Body of pancreas (tissue), 4 donors: ENCODE results near the gene PACS1. TPM values are rescaled to one million over a fixed set of nuclear protein-coding genes. Genes with fewer than 3 reads are reported as not detected.
"Not testable (repeated sequence)": the region's sequence is repeated elsewhere in the genome, so short reads cannot be mapped to it uniquely, and the experiment has no call there.

Experiments used
- ATAC-seq: fragments of 150-250 bp; one replicate; pipeline ENCODE4 v1.9.1; 2016
- DNase-seq, 4 donors: peaks; one replicate each; pipeline ENCODE4 v3.0.0-alpha.2; 2019
- H3K27ac ChIP-seq, 4 donors: fragments of 200-600 bp; sonication (generic); 1 replicate in 3 of 4; 2 replicates in 1 of 4; pipeline versions ENCODE4 v1.5.1 to v1.6.1; 2016 to 2019; ENCODE audit warnings: mild to moderate bottlenecking in 1 of 4, mixed read lengths in 1 of 4, moderate library complexity in 1 of 4
- H3K27me3 ChIP-seq, 2 donors: fragments of 200-600 bp; sonication (generic); one replicate each; pipeline ENCODE4 v1.6.0; 2016; ENCODE audit warnings: mild to moderate bottlenecking in 1 of 2
- H3K36me3 ChIP-seq, 2 donors: fragments of 200-600 bp; sonication (generic); replicated peaks in 1 of 2; 2 replicates each; pipeline ENCODE4 v1.5.1; 2016; ENCODE audit warnings: low read depth in 2 of 2; ENCODE audit not compliant: insufficient read depth in 1 of 2
- H3K4me1 ChIP-seq: fragments of 200-600 bp; sonication (generic); one replicate; pipeline ENCODE4 v1.6.0; 2016
- H3K4me3 ChIP-seq, 2 donors: fragments of 200-600 bp; sonication (generic); 1 replicate in 1 of 2; 2 replicates in 1 of 2; pipeline ENCODE4 v1.5.1; 2016 to 2019
- H3K9me3 ChIP-seq, 3 donors: fragments of 200-600 bp; sonication (generic); 1 replicate in 2 of 3; 2 replicates in 1 of 3; pipeline ENCODE4 v1.5.1; 2016
- POLR2A ChIP-seq, 3 donors: fragments of 450-650 bp; IDR thresholded peaks; one replicate each; pipeline ENCODE4 v1.6.1; 2016; ENCODE audit warnings: antibody characterized with exemption in 3 of 3, mild to moderate bottlenecking in 2 of 3
- WGBS, 2 donors: methylation state at CpG; one replicate each; pipeline ENCODE4 v1.1.5; 2017; 5-methylcytosine and 5-hydroxymethylcytosine counted together
- intact Hi-C: fragments of 100-400 bp; cut with DNase I; formaldehyde crosslinking; loops from one replicate; pipeline ENCODE4 v1.15.1; 2023
- total RNA-seq, 2 donors: library from RNA; depleted of rRNA; stranded (reverse); fragments of >200 nt; gene quantifications; one replicate each; pipeline ENCODE4 v1.1.0, GENCODE V29; 2016
- TF ChIP-seq, protein P1 (sequence below), 7 experiments: fragments of 450-650 bp in 4 of 7; fragments of 200-600 bp in 3 of 7; sonication (generic) in 3 of 7; IDR thresholded peaks; one replicate each; pipeline ENCODE4 v1.5.1; 2016 to 2019; ENCODE audit warnings: antibody characterized with exemption in 7 of 7

Gene PACS1
- total RNA-seq, 2 donors from 2014 or later, result 17.5 to 19.7 TPM

DNA sequence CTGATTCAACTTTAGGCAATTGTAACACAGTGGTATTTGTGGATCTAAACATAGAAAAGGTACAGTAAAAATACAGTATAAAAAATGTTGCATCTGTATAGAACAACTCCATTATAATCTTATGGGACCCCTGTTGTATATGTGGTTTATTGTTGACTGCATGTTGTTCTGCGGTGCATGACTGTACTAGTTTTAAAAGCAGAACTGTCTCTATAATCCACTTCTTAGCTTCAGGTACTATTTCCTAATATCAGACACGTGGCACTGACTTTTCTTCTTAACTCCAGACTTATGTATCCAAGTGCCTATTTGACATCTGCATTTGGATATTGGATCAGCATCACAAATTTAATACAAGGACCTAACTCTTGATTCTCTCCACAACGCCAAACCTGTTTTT, 41.1 kb downstream of the PACS1 start:
- ATAC-seq, result no peak
- intact Hi-C loops, result no loop called here
- Histone ChIP-seq H3K4me1 (peaks cover 31% of the 10 kb centered on the region), H3K27me3 (no peaks in the 10 kb centered on the region), H3K36me3 (no peaks in the 10 kb centered on the region), H3K4me3 (no peak overlapping the region), H3K27ac (no peak overlapping the region), H3K9me3 (no peaks in the 10 kb centered on the region)
- DNase-seq, result no peak
- no peak for TF ChIP-seq POLR2A (IDR thresholded peaks at IDR 0.05)
- TF ChIP-seq, protein P1, sequence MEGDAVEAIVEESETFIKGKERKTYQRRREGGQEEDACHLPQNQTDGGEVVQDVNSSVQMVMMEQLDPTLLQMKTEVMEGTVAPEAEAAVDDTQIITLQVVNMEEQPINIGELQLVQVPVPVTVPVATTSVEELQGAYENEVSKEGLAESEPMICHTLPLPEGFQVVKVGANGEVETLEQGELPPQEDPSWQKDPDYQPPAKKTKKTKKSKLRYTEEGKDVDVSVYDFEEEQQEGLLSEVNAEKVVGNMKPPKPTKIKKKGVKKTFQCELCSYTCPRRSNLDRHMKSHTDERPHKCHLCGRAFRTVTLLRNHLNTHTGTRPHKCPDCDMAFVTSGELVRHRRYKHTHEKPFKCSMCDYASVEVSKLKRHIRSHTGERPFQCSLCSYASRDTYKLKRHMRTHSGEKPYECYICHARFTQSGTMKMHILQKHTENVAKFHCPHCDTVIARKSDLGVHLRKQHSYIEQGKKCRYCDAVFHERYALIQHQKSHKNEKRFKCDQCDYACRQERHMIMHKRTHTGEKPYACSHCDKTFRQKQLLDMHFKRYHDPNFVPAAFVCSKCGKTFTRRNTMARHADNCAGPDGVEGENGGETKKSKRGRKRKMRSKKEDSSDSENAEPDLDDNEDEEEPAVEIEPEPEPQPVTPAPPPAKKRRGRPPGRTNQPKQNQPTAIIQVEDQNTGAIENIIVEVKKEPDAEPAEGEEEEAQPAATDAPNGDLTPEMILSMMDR (IDR thresholded peaks at IDR 0.05), result no peak
- 87 to 95% methylated on average over 3 of the region's 3 CpGs for WGBS, 2 donors

DNA sequence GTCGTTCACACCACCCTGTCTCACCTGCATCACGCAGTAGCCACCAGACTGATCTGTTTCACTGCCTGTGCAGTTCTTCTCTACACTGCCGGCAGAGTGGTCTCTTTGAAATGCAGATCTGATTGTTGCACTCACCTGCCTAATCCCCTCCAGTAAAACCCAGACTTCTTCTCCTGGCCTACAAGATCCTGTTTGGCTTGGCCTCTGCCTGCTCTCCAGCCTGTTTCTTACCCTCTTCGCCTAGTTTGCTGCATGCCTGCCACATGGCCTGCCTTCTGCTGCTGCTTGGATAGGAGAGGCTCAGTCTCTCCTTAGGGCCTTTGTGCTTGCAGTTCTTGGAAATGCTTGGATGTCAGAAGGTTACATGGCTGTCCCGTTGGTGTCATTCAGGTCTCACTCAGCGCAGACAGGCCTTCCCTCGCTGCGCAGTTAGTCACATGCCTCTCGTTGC, 42.0 kb downstream of the PACS1 start:
- Histone ChIP-seq H3K4me3 (no peak overlapping the region), H3K4me1 (peaks cover 32% of the 10 kb centered on the region), H3K9me3 (no peaks in the 10 kb centered on the region), H3K27me3 (no peaks in the 10 kb centered on the region), H3K27ac (no peak overlapping the region), H3K36me3 (no peaks in the 10 kb centered on the region)
- intact Hi-C loops, result no loop called here
- TF ChIP-seq, protein P1 (IDR thresholded peaks at IDR 0.05), result no peak
- TF ChIP-seq POLR2A (IDR thresholded peaks at IDR 0.05), result no peak
- ATAC-seq (no peak), DNase-seq (no peak)
- 83 to 92% methylated on average over 9 of the region's 9 CpGs for WGBS, 2 donors

- Histone ChIP-seq H3K4me1 (peaks cover 32% of the 10 kb centered on the region), H3K4me3 (no peak overlapping the region), H3K27ac (peak overlapping the region in 2 of 4 donors; percentile 15 to 38), H3K36me3 (no peaks in the 10 kb centered on the region), H3K27me3 (no peaks in the 10 kb centered on the region), H3K9me3 (no peaks in the 10 kb centered on the region)
- ATAC-seq (peak; percentile 56), DNase-seq (peak in 2 of 4 donors; percentile 16)
- WGBS, 2 donors, result 6 to 10% methylated on average over 3 of the region's 3 CpGs
- intact Hi-C loops, result no loop called here
- no peak for TF ChIP-seq POLR2A (IDR thresholded peaks at IDR 0.05)
- TF ChIP-seq, protein P1 (IDR thresholded peaks at IDR 0.05), result no peak
Measured at GRCh38 chr11:66112601-66113499, 42.8 kb downstream of the PACS1 start.

- H3K36me3 ChIP-seq, H3K9me3 ChIP-seq, H3K4me3 ChIP-seq, ATAC-seq, DNase-seq, H3K27me3 ChIP-seq, intact Hi-C loops: not testable (repeated sequence)
- peak overlapping the region in 2 of 4 donors; percentile 15 to 62 for H3K27ac ChIP-seq
- peaks cover 46% of the 10 kb centered on the region for H3K4me1 ChIP-seq
- WGBS, 2 donors, result 30 to 31% methylated on average over 3 of the region's 3 CpGs
Measured at GRCh38 chr11:66114957-66115356, 44.9 kb downstream of the PACS1 start.

DNA sequence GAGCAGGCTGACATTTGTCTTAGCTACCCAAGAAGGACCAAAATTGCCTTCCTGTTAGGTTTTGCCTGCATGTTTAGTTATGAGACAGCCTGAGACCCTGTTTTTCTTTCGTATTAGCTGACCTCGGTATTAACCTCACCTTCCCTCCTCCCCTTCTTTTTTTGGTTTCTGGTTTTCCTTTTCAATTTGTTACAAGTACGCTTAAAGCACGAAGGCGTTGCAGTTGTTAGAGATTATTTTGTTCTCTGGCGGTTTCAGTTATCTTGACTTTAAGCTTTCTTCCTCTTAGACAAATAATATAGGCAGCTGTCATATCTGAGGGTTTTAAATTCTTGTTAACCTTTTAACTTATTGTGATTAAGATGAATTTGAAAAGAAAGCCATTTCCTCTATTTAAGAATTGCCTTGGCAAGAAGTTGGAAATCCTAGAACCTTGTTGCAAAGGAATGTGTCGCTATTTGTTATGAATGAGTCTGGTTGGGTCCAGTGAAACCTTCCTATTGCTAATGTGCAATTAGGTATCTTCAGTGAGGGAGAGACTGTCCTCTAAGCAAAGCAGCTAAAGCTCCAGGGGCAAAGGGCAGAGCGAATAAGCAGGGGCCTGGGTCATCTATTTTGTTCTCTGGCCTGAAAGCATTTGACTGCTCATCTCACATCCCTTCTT, 45.7 kb downstream of the PACS1 start:
- WGBS, 2 donors, result 22 to 24% methylated on average over 8 of the region's 8 CpGs
- Histone ChIP-seq H3K27me3 (no peaks in the 10 kb centered on the region), H3K4me1 (peaks cover 54% of the 10 kb centered on the region), H3K27ac (peak overlapping the region in 3 of 4 donors; percentile 15 to 62 (median 32)), H3K36me3 (no peaks in the 10 kb centered on the region), H3K4me3 (no peak overlapping the region), H3K9me3 (no peaks in the 10 kb centered on the region)
- no peak for ATAC-seq
- intact Hi-C loops, result no loop called here
- TF ChIP-seq POLR2A (IDR thresholded peaks at IDR 0.05), result no peak
- TF ChIP-seq, protein P1 (IDR thresholded peaks at IDR 0.05), result no peak
- no peak for DNase-seq
